ENCODE data around the gene PLCH2.

PLCH2 gene

GRCh38 chr1:2445823-2446215, 30.3 kb upstream of the PLCH2 start:
- H3K36me3 ChIP-seq (replicated peaks): no peaks in the 10 kb centered on the region
- no peak overlapping the region for H3K4me3 ChIP-seq
- DNase-seq (ENCODE audit: low spot score in 2 of 2): no peak
- in situ Hi-C loops (cut with MboI; ENCODE audit: low sequenced_read_pairs): loop anchor here (10.0 to 25.0 kb wide), 2 partner anchors 179 to 466 kb away; no protein-coding TSS in a partner anchor
- peaks cover 75% of the 10 kb centered on the region for H3K27me3 ChIP-seq (ENCODE audit: low read depth)
- H3K4me1 ChIP-seq: no peaks in the 10 kb centered on the region
- no peaks in the 10 kb centered on the region for H3K9me3 ChIP-seq

- H3K27me3 ChIP-seq (ENCODE audit: low read depth): peaks cover 71% of the 10 kb centered on the region
- no peak for DNase-seq (ENCODE audit: low spot score in 2 of 2)
Measured at GRCh38 chr1:2446394-2446793, 29.7 kb upstream of the PLCH2 start.

DNA sequence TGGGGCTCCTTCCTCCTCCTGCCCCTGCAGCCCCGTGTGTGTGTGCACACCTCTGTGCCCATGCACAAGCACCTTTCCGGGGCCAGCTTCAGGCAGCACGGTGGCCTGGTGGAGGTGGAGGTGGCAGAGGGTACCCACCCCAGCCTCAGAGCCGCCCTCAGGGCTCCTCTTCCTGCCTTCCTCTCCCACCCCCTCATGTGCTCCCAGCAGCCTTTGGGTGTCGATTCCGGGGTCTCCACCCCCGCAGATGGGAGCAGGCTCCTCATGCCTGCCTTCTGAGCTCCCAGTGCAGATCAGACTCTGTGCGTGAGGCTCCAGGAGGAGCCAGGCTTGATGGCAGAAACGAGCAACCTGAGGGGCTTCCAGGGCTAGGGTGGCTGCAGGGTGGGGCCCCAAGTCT, 29.2 kb upstream of the PLCH2 start:
- no peaks in the 10 kb centered on the region for H3K4me1 ChIP-seq
- peaks cover 66% of the 10 kb centered on the region for H3K27me3 ChIP-seq (ENCODE audit: low read depth)
- H3K4me3 ChIP-seq: no peak overlapping the region
- in situ Hi-C loops (cut with MboI; ENCODE audit: low sequenced_read_pairs): loop anchor here (10.0 to 25.0 kb wide), 2 partner anchors 178 to 465 kb away; no protein-coding TSS in a partner anchor
- no peak for DNase-seq (ENCODE audit: low spot score in 2 of 2)
- H3K36me3 ChIP-seq (replicated peaks): no peaks in the 10 kb centered on the region
- H3K9me3 ChIP-seq: no peaks in the 10 kb centered on the region

More at GRCh38 chr1:2446394-2446793, 29.7 kb upstream of the PLCH2 start:
- Histone ChIP-seq H3K4me1 (no peaks in the 10 kb centered on the region), H3K4me3 (no peak overlapping the region), H3K9me3 (no peaks in the 10 kb centered on the region), H3K36me3 (replicated peaks) (no peaks in the 10 kb centered on the region)
- in situ Hi-C loops (cut with MboI; ENCODE audit: low sequenced_read_pairs): loop anchor here (10.0 to 25.0 kb wide), 2 partner anchors 178 to 466 kb away; no protein-coding TSS in a partner anchor

DNA sequence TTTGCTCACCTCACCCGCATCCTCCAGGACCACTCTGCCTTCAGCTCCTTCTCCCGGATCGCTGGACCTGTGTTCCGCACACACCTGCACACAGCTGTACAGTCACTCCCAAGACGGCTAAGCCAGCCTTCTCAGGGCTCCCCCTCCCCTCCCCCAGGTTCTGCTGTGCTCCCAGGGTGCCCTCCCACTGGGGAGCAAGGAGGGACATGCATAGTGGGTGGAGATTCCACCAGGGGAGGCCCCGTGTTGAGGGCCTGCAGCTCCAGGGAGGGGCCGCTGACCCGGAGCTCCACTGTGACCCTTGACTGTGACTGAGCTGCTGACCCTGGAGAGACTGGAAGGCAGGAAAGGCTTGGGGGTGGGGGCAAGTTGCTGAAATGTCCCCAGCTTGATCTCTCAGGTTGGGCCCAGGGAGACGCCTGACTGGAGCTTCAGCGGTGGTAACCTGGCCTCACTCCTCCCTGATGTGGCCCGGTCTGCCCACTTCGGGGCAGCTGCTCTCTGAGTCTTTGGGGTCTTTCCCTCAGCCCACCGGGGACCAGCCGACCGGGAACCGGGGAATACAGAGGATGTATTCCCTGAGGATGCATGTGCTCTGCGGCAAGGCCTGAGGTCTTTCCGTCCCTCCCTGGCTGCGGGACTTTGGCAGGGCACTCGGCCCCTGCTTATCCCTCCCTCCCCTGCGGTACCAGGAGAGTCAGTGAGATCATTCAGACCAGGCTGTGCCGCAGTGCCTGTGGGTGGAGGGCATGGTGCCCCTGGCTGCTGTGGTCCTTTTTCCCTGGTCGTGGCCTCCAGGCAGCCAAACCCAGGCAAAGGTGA, 28.6 kb upstream of the PLCH2 start:
- no peak for DNase-seq (ENCODE audit: low spot score in 2 of 2)
- in situ Hi-C loops (cut with MboI; ENCODE audit: low sequenced_read_pairs): loop anchor here (10.0 to 25.0 kb wide), 2 partner anchors 177 to 465 kb away; no protein-coding TSS in a partner anchor
- Histone ChIP-seq H3K27me3 (ENCODE audit: low read depth) (peaks cover 60% of the 10 kb centered on the region), H3K4me3 (no peak overlapping the region), H3K36me3 (replicated peaks) (no peaks in the 10 kb centered on the region), H3K9me3 (no peaks in the 10 kb centered on the region), H3K4me1 (no peaks in the 10 kb centered on the region)

- Histone ChIP-seq H3K4me3 (no peak overlapping the region), H3K4me1 (no peaks in the 10 kb centered on the region), H3K27me3 (ENCODE audit: low read depth) (peaks cover 54% of the 10 kb centered on the region), H3K36me3 (replicated peaks) (no peaks in the 10 kb centered on the region), H3K9me3 (no peaks in the 10 kb centered on the region)
- in situ Hi-C loops (cut with MboI; ENCODE audit: low sequenced_read_pairs): loop anchor here (10.0 to 25.0 kb wide), 2 partner anchors 177 to 464 kb away; no protein-coding TSS in a partner anchor
- no peak for DNase-seq (ENCODE audit: low spot score in 2 of 2)
Measured at GRCh38 chr1:2448098-2448445, 28.0 kb upstream of the PLCH2 start.

DNA sequence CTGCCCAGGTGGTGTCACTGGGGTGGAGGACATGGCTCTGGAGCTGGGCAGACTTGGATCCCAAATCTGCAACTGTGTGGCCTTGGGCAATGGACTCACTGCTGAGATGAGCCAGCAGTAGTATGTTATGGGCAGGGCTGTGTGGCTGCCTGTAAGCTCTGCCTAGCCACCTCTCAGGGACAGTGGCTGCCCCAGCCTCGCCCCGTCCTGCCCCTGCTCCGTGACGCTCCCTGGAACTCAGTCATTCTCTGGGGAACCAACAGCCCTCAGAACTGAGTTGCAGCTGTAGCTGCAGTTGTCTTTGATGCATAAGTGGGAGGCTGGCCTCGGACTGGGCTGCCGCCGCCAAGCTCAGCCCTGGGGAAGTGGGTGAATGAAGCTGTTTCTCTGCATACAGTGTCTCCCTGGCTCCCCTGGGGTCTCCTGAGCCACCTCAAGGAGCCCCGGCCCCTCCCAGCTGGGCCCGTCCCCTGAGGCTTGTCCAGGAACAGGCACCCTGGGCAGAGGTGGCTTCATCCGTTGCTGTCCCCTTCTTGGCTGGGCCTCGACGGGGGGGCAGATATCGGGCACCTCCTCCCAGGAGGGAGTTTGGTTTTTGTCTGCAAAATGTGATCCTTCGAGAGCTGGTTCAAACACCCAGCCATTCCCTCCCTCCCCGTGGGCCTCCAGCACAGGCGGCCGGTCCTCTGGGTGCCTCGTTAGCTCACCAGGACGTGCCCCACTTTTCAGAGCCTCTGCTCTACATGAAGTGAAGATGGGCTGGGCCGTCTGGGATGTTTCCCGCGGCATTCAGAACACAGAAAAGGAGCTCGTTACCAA, 26.2 kb upstream of the PLCH2 start:
- H3K36me3 ChIP-seq (replicated peaks): no peaks in the 10 kb centered on the region
- DNase-seq (ENCODE audit: low spot score in 2 of 2): no peak
- H3K27me3 ChIP-seq (ENCODE audit: low read depth): peaks cover 44% of the 10 kb centered on the region
- no peaks in the 10 kb centered on the region for H3K9me3 ChIP-seq
- in situ Hi-C loops (cut with MboI; ENCODE audit: low sequenced_read_pairs): loop anchor here (10.0 to 25.0 kb wide), 2 partner anchors 175 to 462 kb away; no protein-coding TSS in a partner anchor
- no peaks in the 10 kb centered on the region for H3K4me1 ChIP-seq
- no peak overlapping the region for H3K4me3 ChIP-seq

GRCh38 chr1:2451741-2452140, 24.3 kb upstream of the PLCH2 start:
- no peaks in the 10 kb centered on the region for H3K9me3 ChIP-seq
- H3K4me1 ChIP-seq: no peaks in the 10 kb centered on the region
- H3K36me3 ChIP-seq (replicated peaks): no peaks in the 10 kb centered on the region
- DNase-seq (ENCODE audit: low spot score in 2 of 2): no peak
- no peak overlapping the region for H3K4me3 ChIP-seq
- in situ Hi-C loops (cut with MboI; ENCODE audit: low sequenced_read_pairs): no loop called here
- H3K27me3 ChIP-seq (ENCODE audit: low read depth): peaks cover 28% of the 10 kb centered on the region

DNA sequence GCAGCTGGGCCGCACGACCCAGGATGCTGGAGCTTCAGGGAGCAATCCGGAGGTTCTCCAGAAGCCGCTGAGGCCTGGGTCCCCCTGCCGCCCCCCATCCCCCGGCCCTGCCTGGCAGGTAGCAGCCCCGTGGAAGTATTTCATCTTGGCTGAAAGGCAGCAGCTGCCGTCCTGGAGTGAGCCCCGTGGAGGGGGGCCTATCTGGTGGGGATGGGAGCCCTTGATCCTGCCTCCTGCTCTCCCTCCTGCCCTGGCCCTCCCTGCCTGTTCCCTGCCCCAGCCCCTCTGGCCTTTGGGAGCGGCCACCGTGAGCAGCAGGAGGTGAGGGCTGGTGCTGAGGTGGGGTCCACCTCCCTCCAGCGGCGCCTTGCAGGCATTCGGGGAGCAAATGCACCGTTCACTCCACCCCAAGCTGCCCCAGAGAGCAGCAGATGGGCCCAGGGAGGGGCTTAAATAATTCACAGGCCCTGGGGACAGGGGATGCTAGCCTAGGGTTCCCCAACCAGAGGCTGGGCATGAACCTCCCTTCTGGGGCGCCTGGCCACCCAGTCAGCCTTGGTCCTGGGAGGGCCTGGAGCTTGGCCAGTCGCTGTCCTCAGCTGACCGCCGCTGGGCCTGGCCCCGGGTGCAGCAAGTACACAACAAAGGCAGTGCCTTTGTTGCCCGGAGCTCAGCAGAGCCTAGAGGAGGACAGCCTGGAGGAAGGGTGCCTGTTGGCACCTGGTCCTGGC, 23.7 kb upstream of the PLCH2 start:
- no peak for DNase-seq (ENCODE audit: low spot score in 2 of 2)

DNA sequence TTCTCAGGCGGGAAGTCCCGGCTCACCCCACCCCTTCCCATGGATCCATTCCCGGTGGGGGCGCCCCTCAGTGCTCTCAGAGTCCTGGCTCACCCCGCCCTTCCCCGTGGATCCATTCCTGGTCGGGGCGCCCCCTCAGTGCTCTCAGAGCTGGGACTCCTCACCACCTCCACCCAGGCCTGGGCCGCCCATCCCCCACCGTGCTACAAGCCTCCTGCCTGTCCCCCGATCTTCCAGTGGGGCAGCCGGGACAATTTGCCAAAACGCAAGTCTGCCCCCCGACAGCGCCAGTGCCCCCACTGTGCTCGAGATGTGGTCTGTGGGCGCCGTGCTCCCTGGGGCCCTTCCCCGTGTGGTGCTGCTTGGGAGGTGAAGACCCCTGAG, 23.2 kb upstream of the PLCH2 start:
- Histone ChIP-seq H3K9me3 (no peaks in the 10 kb centered on the region), H3K4me3 (no peak overlapping the region), H3K36me3 (replicated peaks) (no peaks in the 10 kb centered on the region), H3K27me3 (ENCODE audit: low read depth) (peaks cover 25% of the 10 kb centered on the region), H3K4me1 (no peaks in the 10 kb centered on the region)
- in situ Hi-C loops (cut with MboI; ENCODE audit: low sequenced_read_pairs): no loop called here
- DNase-seq (ENCODE audit: low spot score in 2 of 2): no peak

More for the DNA sequence above, 23.7 kb upstream of the PLCH2 start:
- no peaks in the 10 kb centered on the region for H3K4me1 ChIP-seq
- H3K4me3 ChIP-seq: no peak overlapping the region
- in situ Hi-C loops (cut with MboI; ENCODE audit: low sequenced_read_pairs): no loop called here
- no peaks in the 10 kb centered on the region for H3K9me3 ChIP-seq
- peaks cover 25% of the 10 kb centered on the region for H3K27me3 ChIP-seq (ENCODE audit: low read depth)
- no peaks in the 10 kb centered on the region for H3K36me3 ChIP-seq (replicated peaks)

GRCh38 chr1:2454227-2454626, 21.9 kb upstream of the PLCH2 start:
- Histone ChIP-seq H3K9me3 (no peaks in the 10 kb centered on the region), H3K27me3 (ENCODE audit: low read depth) (peaks cover 20% of the 10 kb centered on the region), H3K4me1 (no peaks in the 10 kb centered on the region), H3K36me3 (replicated peaks) (no peaks in the 10 kb centered on the region), H3K4me3 (no peak overlapping the region)
- in situ Hi-C loops (cut with MboI; ENCODE audit: low sequenced_read_pairs): no loop called here
- no peak for DNase-seq (ENCODE audit: low spot score in 2 of 2)

DNA sequence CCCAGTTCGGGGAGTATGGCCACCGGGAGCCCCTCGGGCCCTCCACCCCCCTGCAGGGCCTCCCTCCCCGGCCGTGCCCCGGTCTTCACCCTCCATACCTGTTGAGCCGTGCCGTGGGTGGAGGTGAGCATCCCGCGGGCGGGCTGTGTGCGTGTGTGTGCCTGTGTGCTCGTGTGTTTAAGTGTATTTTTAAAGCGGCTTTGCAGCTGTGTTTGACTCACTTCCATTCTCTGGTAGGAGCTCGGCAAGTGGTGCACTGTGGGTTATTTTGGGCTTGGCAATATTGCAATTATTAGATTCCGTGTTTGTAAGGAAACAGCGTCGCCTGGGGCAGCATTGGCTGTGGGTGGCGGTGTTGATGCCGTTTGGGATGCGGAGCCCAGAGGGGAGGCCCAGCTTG, 20.3 kb upstream of the PLCH2 start:
- no peaks in the 10 kb centered on the region for H3K36me3 ChIP-seq (replicated peaks)
- no peaks in the 10 kb centered on the region for H3K9me3 ChIP-seq
- no peak overlapping the region for H3K4me3 ChIP-seq
- peaks cover 19% of the 10 kb centered on the region for H3K27me3 ChIP-seq (ENCODE audit: low read depth)
- DNase-seq (ENCODE audit: low spot score in 2 of 2): no peak
- in situ Hi-C loops (cut with MboI; ENCODE audit: low sequenced_read_pairs): no loop called here
- no peaks in the 10 kb centered on the region for H3K4me1 ChIP-seq

- peaks cover 19% of the 10 kb centered on the region for H3K27me3 ChIP-seq (ENCODE audit: low read depth)
- H3K4me1 ChIP-seq: no peaks in the 10 kb centered on the region
Measured at GRCh38 chr1:2457444-2457843, 18.6 kb upstream of the PLCH2 start.

DNA sequence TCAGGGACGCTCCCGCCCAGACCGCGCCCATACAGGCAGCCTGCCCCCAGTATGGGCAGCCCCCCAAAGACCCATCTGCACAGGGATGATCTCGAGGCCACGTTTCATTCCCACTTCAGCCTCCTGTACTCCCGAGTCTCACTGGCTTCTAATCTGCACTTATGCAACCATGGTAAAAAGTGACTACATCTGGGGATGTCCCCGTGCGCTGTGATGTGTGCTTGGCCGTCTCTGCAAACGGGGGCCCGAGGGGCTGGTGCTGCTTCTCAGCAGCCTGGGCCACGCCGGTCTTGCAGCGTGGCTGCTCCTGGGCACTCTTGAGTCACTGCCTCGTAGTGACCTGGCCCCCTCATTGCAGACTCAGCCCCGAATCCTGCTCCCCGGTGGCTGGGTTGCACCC, 17.4 kb upstream of the PLCH2 start:
- H3K9me3 ChIP-seq: no peaks in the 10 kb centered on the region
- H3K36me3 ChIP-seq (replicated peaks): no peaks in the 10 kb centered on the region
- no peak for DNase-seq (ENCODE audit: low spot score in 2 of 2)
- no peak overlapping the region for H3K4me3 ChIP-seq
- H3K27me3 ChIP-seq (ENCODE audit: low read depth): peaks cover 29% of the 10 kb centered on the region
- no peaks in the 10 kb centered on the region for H3K4me1 ChIP-seq
- in situ Hi-C loops (cut with MboI; ENCODE audit: low sequenced_read_pairs): no loop called here

More at GRCh38 chr1:2457444-2457843, 18.6 kb upstream of the PLCH2 start:
- Histone ChIP-seq H3K36me3 (replicated peaks) (no peaks in the 10 kb centered on the region), H3K9me3 (no peaks in the 10 kb centered on the region), H3K4me3 (no peak overlapping the region)
- in situ Hi-C loops (cut with MboI; ENCODE audit: low sequenced_read_pairs): no loop called here
- DNase-seq (ENCODE audit: low spot score in 2 of 2): no peak

All from HAP-1 (cell line).